ENCODE measurements around the gene NUP93. TPM values are rescaled to one million over a fixed set of nuclear protein-coding genes. Genes with fewer than 3 reads are reported as not detected.
A peak's percentile ranks its signal among the peaks of the same experiment; 100 is the strongest.

The NUP93 gene
- total and polyA plus RNA-seq, 2 experiments from 2014 or later, result 139 to 187 TPM

GRCh38 chr16:56823081-56823733, 93.3 kb downstream of the NUP93 start:
- DNase-seq (ENCODE audit: low spot score) (peak; percentile 32), ATAC-seq (peak; percentile 80)
- Histone ChIP-seq H3F3A (replicated peaks; ENCODE audit: low read depth) (no peaks in the 10 kb centered on the region), H3K4me1 (ENCODE audit: insufficient read depth) (peaks cover 14% of the 10 kb centered on the region), H3K4me3 (peak overlapping the region; percentile 31; the same call in 1 of the 2 replicates), H3K9me2 (ENCODE audit: insufficient read depth) (no peaks in the 10 kb centered on the region), H3K4me2 (peak overlapping the region; percentile 59), H4K20me1 (replicated peaks; ENCODE audit: insufficient read depth) (no peaks in the 10 kb centered on the region; the same call in 1 of the 2 replicates), H3K36me3 (ENCODE audit: insufficient read depth) (peaks cover 15% of the 10 kb centered on the region; the same call in 1 of the 2 replicates), H3K27me3 (ENCODE audit: insufficient read depth) (no peaks in the 10 kb centered on the region), H2AFZ (no peak overlapping the region), H3K79me2 (replicated peaks; ENCODE audit: insufficient read depth) (0 out of 2 replicates have a peak, but pooled peaks cover 1% of the 10 kb centered on the region), H3K27ac (ENCODE audit: low read depth) (peak overlapping the region; percentile 52)
- no peak overlapping the region; the same call in 2 of the 3 replicates for H3K4me3 Mint-ChIP-seq
- peak overlapping the region; percentile 68 for H3K27ac Mint-ChIP-seq
- peaks cover 2% of the 10 kb centered on the region for H3K27me3 Mint-ChIP-seq (ENCODE audit: insufficient read depth, low read depth, poor library complexity)
- H3K4me1 Mint-ChIP-seq, result peaks cover 16% of the 10 kb centered on the region
- H3K36me3 Mint-ChIP-seq (ENCODE audit: low read depth), result peaks cover 29% of the 10 kb centered on the region
- TF ChIP-seq CTCF (conservative IDR thresholded peaks at IDR 0.05; ENCODE audit: low read depth in 2 of 2) (no peak), ZNF331 (CRISPR knock-in tag; IDR thresholded peaks at IDR 0.05; ENCODE audit: low read depth) (no peak), EZH2 (IDR thresholded peaks at IDR 0.05; ENCODE audit: low read depth, unreplicated experiment) (no peak), REST (IDR thresholded peaks at IDR 0.05; ENCODE audit: unreplicated experiment) (no peak)
- no peaks in the 10 kb centered on the region for H3K9me3 Mint-ChIP-seq

- H2AFZ ChIP-seq, result no peak overlapping the region
- ATAC-seq (peak; percentile 71), DNase-seq (ENCODE audit: low spot score) (peak; percentile 23)
- TF ChIP-seq ETS1 (IDR thresholded peaks at IDR 0.05), result no peak
- 0 out of 4 replicates have a peak, but pooled peaks of 1 of the 2 experiments have one; percentile 22 for TF ChIP-seq CTCF (conservative IDR thresholded peaks at IDR 0.05; ENCODE audit: low read depth in 2 of 2)
- H3K4me2 ChIP-seq, result no peak overlapping the region
- H3K27me3 Mint-ChIP-seq (ENCODE audit: insufficient read depth, low read depth, poor library complexity), result peaks cover 2% of the 10 kb centered on the region
- H3K4me3 Mint-ChIP-seq, result no peak overlapping the region
- peaks cover 15% of the 10 kb centered on the region; the same call in 1 of the 2 replicates for H3K36me3 ChIP-seq (ENCODE audit: insufficient read depth)
- peaks cover 16% of the 10 kb centered on the region for H3K4me1 Mint-ChIP-seq
- peak overlapping the region; percentile 52; the same call in 1 of the 2 replicates for H3K27ac ChIP-seq (ENCODE audit: low read depth)
- no peak overlapping the region for H3K4me3 ChIP-seq
- H4K20me1 ChIP-seq (replicated peaks; ENCODE audit: insufficient read depth), result peaks cover 4% of the 10 kb centered on the region; the same call in 1 of the 2 replicates
- H3K36me3 Mint-ChIP-seq (ENCODE audit: low read depth), result peaks cover 36% of the 10 kb centered on the region
- no peaks in the 10 kb centered on the region for H3K9me2 ChIP-seq (ENCODE audit: insufficient read depth)
- no peaks in the 10 kb centered on the region for H3K27me3 ChIP-seq (ENCODE audit: insufficient read depth)
- H3F3A ChIP-seq (replicated peaks; ENCODE audit: low read depth), result no peaks in the 10 kb centered on the region
- peaks cover 14% of the 10 kb centered on the region for H3K4me1 ChIP-seq (ENCODE audit: insufficient read depth)
- H3K79me2 ChIP-seq (replicated peaks; ENCODE audit: insufficient read depth), result no peaks in the 10 kb centered on the region
- no peaks in the 10 kb centered on the region for H3K9me3 Mint-ChIP-seq
- H3K27ac Mint-ChIP-seq, result peak overlapping the region; percentile 43; the same call in 1 of the 2 replicates
Measured at GRCh38 chr16:56824331-56824730, 94.4 kb downstream of the NUP93 start.

Measured in GM23338 (cell line).